Keratinocyte (primary cell): ENCODE measurements around the gene SSTR3.

Experiments used
- EZH2 ChIP-seq: IDR thresholded peaks from one replicate; pipeline ENCODE4 v1.6.1; 2012; ENCODE audit warnings: inconsistent platforms, mild to moderate bottlenecking, low read length, moderate library complexity
- TF ChIP-seq, protein P1 (sequence below), 3 experiments: IDR thresholded peaks in 1 of 3; conservative IDR thresholded peaks in 1 of 3; optimal IDR thresholded peaks in 1 of 3; 2 replicates in 2 of 3; 3 replicates in 1 of 3; pipeline versions ENCODE3 to v1.5.1; 2011; ENCODE audit warnings: low read length in 3 of 3, mild to moderate bottlenecking in 3 of 3, moderate library complexity in 2 of 3, control low read depth in 1 of 3, inconsistent platforms in 1 of 3; ENCODE audit not compliant: insufficient read depth in 2 of 3; ENCODE audit errors: extremely low read depth in 1 of 3

DNA sequence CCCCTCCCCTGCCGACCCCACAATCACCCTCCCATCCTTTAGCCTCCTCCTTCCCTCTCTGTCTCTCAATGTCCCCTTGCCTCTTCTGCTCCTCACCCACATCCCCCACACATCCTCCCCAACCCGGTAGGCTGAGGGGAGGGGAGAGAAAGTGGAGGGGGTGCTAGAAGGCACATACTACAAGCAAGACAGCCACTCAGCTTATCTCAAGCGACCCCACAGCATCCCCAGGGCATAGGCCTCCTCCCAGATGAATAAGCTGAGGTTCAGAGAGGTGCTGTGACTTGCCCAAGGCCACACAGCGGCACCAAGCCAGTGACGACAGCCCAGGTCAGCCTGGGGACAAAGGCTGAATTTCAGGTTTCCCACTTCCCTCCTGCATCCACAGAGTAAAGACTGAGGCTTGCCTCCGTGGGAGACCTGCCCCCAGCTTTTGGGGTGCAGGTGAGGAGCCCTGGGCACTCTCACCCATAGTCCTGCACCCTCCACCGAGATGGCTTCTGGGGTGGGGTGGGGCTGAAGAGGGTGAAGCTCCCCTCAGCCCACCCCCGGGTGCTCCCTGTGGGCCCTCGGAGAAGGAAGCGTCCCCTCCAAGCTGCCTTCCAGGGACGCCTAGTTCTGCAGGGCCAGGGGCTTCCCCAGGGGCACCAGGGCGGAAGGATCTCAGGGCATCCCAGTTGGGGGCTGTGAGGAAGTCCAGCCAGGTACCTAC is 31.3 kb upstream of the SSTR3 start:
- TF ChIP-seq, protein P1, sequence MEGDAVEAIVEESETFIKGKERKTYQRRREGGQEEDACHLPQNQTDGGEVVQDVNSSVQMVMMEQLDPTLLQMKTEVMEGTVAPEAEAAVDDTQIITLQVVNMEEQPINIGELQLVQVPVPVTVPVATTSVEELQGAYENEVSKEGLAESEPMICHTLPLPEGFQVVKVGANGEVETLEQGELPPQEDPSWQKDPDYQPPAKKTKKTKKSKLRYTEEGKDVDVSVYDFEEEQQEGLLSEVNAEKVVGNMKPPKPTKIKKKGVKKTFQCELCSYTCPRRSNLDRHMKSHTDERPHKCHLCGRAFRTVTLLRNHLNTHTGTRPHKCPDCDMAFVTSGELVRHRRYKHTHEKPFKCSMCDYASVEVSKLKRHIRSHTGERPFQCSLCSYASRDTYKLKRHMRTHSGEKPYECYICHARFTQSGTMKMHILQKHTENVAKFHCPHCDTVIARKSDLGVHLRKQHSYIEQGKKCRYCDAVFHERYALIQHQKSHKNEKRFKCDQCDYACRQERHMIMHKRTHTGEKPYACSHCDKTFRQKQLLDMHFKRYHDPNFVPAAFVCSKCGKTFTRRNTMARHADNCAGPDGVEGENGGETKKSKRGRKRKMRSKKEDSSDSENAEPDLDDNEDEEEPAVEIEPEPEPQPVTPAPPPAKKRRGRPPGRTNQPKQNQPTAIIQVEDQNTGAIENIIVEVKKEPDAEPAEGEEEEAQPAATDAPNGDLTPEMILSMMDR (optimal IDR thresholded peaks at IDR 0.05 in 1 of 3, IDR thresholded peaks at IDR 0.05 in 1 of 3, conservative IDR thresholded peaks at IDR 0.05 in 1 of 3; ENCODE audit: extremely low read depth in 1 of 3, insufficient read depth in 2 of 3, low read length in 3 of 3), result no peak
- TF ChIP-seq EZH2, result no peak
